Left lung (tissue), 10 donors: ENCODE measurements around the gene MICAL2. TPM values are rescaled to one million over a fixed set of nuclear protein-coding genes. Genes with fewer than 3 reads are reported as not detected.
A peak's percentile ranks its signal among the peaks of the same experiment; 100 is the strongest.

ENCODE experiments used
- ATAC-seq: fragments of 200-7000 bp; cut with Tn5 transposase; one replicate; pipeline ENCODE4 v1.9.1; 2020; ENCODE audit warnings: moderate library complexity
- DNase-seq, 4 donors: peaks; one replicate each; pipeline ENCODE4 v3.0.0-alpha.2; 2013 to 2020
- H3K27ac ChIP-seq, 2 donors: fragments of 200-600 bp; sonication (generic) in 1 of 2; one replicate each; pipeline versions ENCODE4 v1.5.0 to v1.8.0; 2020 to 2021
- H3K27me3 ChIP-seq, 2 donors: fragments of 200-600 bp; sonication (generic) in 1 of 2; one replicate each; pipeline versions ENCODE4 v1.5.0 to v1.8.0; 2020 to 2021
- H3K36me3 ChIP-seq, 2 donors: fragments of 200-600 bp; sonication (generic) in 1 of 2; one replicate each; pipeline versions ENCODE4 v1.5.0 to v1.8.0; 2020 to 2021
- H3K4me1 ChIP-seq, 2 donors: fragments of 200-600 bp; one replicate each; pipeline ENCODE4 v1.8.0; 2021
- H3K4me3 ChIP-seq, 2 donors: fragments of 200-600 bp; sonication (generic) in 1 of 2; one replicate each; pipeline versions ENCODE4 v1.5.0 to v1.8.0; 2020 to 2021; ENCODE audit warnings: mild to moderate bottlenecking in 1 of 2
- H3K9me3 ChIP-seq, 2 donors: fragments of 200-600 bp; sonication (generic) in 1 of 2; one replicate each; pipeline versions ENCODE4 v1.5.0 to v1.8.0; 2020 to 2021
- intact Hi-C, 2 donors: fragments of 100-400 bp; cut with DNase I; formaldehyde crosslinking; loops; one replicate each; pipeline versions ENCODE4 v1.11.2 to v1.14.2; 2022
- polyA plus RNA-seq, 6 donors: library from polyadenylated mRNA; unstranded; fragments of 120-200 nt; gene quantifications; one replicate each; pipeline ENCODE4 v1.2.1, GENCODE V29; 2013; ENCODE audit not compliant: insufficient read length in 6 of 6
- total RNA-seq, 2 donors: library from RNA; stranded (reverse); fragmentation: NEBNext Ultra II Directional; extraction: Animal tissue kit (Norgen Biotek cat#: 25700); gene quantifications; one replicate each; pipeline ENCODE4 v1.2.1, GENCODE V29; 2021
- TF ChIP-seq, protein P1 (sequence below), 2 donors: fragments of 200-600 bp; sonication (generic) in 1 of 2; IDR thresholded peaks; one replicate each; pipeline versions ENCODE4 v1.5.0 to v1.8.0; 2021; ENCODE audit warnings: antibody characterized with exemption in 2 of 2
- donor health status: DM: no; HTN: yes; CAD: no.
- donor health status: DM: no; HTN: no; CAD: no.

The MICAL2 gene
- total and polyA plus RNA-seq, 8 donors: 49.8 to 293 (median 89.4) TPM

DNA sequence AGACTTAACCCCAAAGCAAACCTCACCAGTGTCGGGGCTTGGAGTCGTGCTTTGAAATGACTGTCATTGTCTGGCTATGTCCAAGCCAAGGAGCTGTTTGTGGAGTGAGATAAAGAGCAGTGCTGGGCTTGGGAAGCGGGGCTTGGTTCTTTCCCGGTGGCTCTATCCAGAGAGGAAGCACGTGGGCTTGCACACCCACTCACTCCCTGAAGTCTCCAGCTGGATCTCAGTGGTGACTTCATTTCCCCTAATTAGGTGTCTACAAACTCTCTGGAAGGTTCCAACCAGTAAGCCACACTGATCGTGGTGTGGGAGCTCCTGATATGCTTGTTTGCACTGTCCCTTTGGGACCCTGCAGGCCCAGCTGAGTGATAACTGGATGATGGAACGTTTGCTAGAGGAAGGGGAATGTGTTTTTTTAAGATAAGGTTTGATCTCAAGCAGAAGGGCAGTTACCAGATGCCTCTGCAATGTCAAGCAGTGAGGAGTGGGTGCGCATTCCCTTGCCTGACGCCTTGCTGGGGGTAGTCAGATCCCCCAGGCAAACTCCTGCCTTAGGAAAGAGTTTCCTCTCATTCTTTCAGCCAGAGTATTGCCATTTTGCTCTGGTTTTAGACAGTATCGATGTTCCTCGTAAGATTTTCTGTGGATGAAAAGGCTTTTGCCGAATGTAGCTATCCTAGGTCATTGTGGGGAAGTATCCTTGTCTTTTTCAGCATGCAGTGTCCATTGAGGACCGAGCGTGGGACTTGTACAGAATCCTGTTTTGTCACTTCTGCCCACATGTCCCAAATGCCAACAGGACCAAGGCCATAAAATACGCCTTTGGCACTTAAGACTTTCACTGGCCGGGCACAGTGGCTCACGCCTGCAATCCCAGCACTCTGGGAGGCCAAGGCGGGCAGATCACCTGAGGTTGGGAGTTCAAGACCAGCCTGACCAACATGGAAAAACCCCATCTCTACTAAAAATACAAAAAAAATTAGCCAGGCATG is 90.9 kb downstream of the MICAL2 start:
- DNase-seq: peak in 1 of 4 donors; percentile 75

DNA sequence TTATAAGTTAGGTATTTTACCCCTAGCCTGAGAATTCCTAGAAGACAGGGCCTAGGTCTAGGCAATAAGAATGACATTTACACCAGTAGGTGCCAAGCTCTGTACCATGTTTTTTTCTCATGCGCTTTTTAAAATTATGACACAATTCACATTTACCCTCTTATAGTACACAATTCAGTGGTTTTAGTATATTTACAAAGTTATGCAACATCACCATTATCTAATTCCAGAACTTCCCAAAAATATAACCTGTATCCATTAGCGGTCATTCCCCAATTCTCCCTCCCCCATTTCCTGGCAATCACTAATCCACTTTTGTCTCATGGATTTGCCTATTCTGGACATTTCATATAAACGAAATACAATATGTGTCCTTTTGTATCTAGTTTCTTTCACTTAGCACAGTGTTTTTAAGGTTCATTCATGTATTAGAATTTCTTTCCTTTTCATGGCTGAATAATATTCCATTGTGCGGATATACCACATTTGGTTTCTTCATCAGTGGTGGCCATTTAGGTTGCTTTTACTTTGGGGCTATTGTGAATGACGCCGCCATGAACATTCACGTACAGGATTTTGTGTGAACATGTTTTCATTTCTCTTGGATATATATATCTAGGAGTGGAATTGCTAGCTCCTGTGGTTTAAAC is 92.4 kb downstream of the MICAL2 start:
- H3K27me3 ChIP-seq: no peaks in the 10 kb centered on the region
- peaks cover 14 to 38% of the 10 kb centered on the region in 2 donors for H3K4me1 ChIP-seq
- ATAC-seq (no peak), DNase-seq (no peak)
- H3K9me3 ChIP-seq: no peaks in the 10 kb centered on the region
- no peak overlapping the region for H3K4me3 ChIP-seq
- intact Hi-C loops: no loop called here
- peaks cover 0 to 48% of the 10 kb centered on the region in 2 donors for H3K36me3 ChIP-seq
- TF ChIP-seq, protein P1, sequence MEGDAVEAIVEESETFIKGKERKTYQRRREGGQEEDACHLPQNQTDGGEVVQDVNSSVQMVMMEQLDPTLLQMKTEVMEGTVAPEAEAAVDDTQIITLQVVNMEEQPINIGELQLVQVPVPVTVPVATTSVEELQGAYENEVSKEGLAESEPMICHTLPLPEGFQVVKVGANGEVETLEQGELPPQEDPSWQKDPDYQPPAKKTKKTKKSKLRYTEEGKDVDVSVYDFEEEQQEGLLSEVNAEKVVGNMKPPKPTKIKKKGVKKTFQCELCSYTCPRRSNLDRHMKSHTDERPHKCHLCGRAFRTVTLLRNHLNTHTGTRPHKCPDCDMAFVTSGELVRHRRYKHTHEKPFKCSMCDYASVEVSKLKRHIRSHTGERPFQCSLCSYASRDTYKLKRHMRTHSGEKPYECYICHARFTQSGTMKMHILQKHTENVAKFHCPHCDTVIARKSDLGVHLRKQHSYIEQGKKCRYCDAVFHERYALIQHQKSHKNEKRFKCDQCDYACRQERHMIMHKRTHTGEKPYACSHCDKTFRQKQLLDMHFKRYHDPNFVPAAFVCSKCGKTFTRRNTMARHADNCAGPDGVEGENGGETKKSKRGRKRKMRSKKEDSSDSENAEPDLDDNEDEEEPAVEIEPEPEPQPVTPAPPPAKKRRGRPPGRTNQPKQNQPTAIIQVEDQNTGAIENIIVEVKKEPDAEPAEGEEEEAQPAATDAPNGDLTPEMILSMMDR (IDR thresholded peaks at IDR 0.05): no peak
- no peak overlapping the region for H3K27ac ChIP-seq

More for the DNA sequence above, 90.9 kb downstream of the MICAL2 start:
- ATAC-seq: peak; percentile 48
- Histone ChIP-seq H3K36me3 (peaks cover 0 to 38% of the 10 kb centered on the region in 2 donors), H3K27me3 (no peaks in the 10 kb centered on the region), H3K4me1 (peaks cover 14 to 38% of the 10 kb centered on the region in 2 donors), H3K27ac (peak overlapping the region; percentile 16 to 55), H3K4me3 (no peak overlapping the region), H3K9me3 (no peaks in the 10 kb centered on the region)
- intact Hi-C loops: no loop called here
- TF ChIP-seq, protein P1 (IDR thresholded peaks at IDR 0.05): no peak

- TF ChIP-seq, protein P1 (IDR thresholded peaks at IDR 0.05): no peak
- intact Hi-C loops: no loop called here
- no peaks in the 10 kb centered on the region for H3K9me3 ChIP-seq
- ATAC-seq (no peak), DNase-seq (no peak)
- peaks cover 13 to 25% of the 10 kb centered on the region in 2 donors for H3K4me1 ChIP-seq
- H3K27me3 ChIP-seq: no peaks in the 10 kb centered on the region
- H3K27ac ChIP-seq: no peak overlapping the region
- H3K36me3 ChIP-seq: peaks cover 0 to 51% of the 10 kb centered on the region in 2 donors
- H3K4me3 ChIP-seq: no peak overlapping the region
These were observed 94.1 kb downstream of the MICAL2 start for GRCh38 chr11:12204506-12204905.

GRCh38 chr11:12205330-12205729 is 94.9 kb downstream of the MICAL2 start:
- H3K4me1 ChIP-seq: peaks cover 5 to 17% of the 10 kb centered on the region in 2 donors
- H3K36me3 ChIP-seq: peaks cover 0 to 59% of the 10 kb centered on the region in 2 donors
- intact Hi-C loops: no loop called here
- no peaks in the 10 kb centered on the region for H3K27me3 ChIP-seq
- no peak overlapping the region for H3K27ac ChIP-seq
- no peak overlapping the region for H3K4me3 ChIP-seq
- H3K9me3 ChIP-seq: no peaks in the 10 kb centered on the region
- DNase-seq (no peak), ATAC-seq (no peak)
- TF ChIP-seq, protein P1 (IDR thresholded peaks at IDR 0.05): no peak

- intact Hi-C loops: no loop called here
These were observed 96.1 kb downstream of the MICAL2 start for GRCh38 chr11:12206529-12206928.

More at GRCh38 chr11:12206529-12206928, 96.1 kb downstream of the MICAL2 start:
- TF ChIP-seq, protein P1 (IDR thresholded peaks at IDR 0.05): no peak
- Histone ChIP-seq H3K9me3 (no peaks in the 10 kb centered on the region), H3K27me3 (no peaks in the 10 kb centered on the region), H3K4me3 (no peak overlapping the region), H3K27ac (no peak overlapping the region), H3K4me1 (peaks cover 0 to 10% of the 10 kb centered on the region in 2 donors), H3K36me3 (peaks cover 0 to 68% of the 10 kb centered on the region in 2 donors)
- DNase-seq: no peak
- peak; percentile 36 for ATAC-seq
